ENCODE data around the gene BIRC3.

DNA sequence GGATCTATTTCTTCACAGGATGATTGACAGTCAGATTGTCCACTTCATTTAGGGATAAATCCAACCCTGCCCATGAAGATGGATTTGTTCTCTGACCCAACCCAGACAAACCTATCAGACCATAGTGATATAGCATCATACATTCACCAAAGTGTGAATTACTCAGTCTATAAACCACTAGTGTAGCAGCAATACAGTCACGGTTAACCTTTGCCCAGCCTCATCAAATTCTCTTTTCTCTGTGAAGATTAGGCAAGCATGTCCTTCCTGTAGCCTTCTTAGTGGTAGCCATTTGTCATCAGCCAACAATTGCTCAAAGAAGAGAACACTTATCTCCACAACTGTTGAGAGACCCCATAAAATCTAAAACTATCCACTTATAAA, 15.3 kb downstream of the BIRC3 start:
- no peak for TF ChIP-seq EZH2 (IDR thresholded peaks at IDR 0.05)
- no peak for TF ChIP-seq POLR2AphosphoS5 (IDR thresholded peaks at IDR 0.05; ENCODE audit: borderline replicate concordance, low read depth, low read length)

All from SK-N-MC (cell line).